GM18508 (cell line): ENCODE data around the gene GLRX.
A peak's percentile ranks its signal among the peaks of the same experiment; 100 is the strongest.
"Not testable (repeated sequence)": the region's sequence is repeated elsewhere in the genome, so short reads cannot be mapped to it uniquely, and the experiment has no call there.

ENCODE experiments used
- ATAC-seq: cut with Tn5 transposase; IDR thresholded peaks from one replicate; pipeline ENCODE4 v1.9.1; 2021; ENCODE audit warnings: moderate number of reproducible peaks; ENCODE audit not compliant: insufficient read depth, unreplicated experiment

The GLRX gene

GRCh38 chr5:95853490-95853889 is 31.0 kb upstream of the GLRX start:
- no peak for ATAC-seq

DNA sequence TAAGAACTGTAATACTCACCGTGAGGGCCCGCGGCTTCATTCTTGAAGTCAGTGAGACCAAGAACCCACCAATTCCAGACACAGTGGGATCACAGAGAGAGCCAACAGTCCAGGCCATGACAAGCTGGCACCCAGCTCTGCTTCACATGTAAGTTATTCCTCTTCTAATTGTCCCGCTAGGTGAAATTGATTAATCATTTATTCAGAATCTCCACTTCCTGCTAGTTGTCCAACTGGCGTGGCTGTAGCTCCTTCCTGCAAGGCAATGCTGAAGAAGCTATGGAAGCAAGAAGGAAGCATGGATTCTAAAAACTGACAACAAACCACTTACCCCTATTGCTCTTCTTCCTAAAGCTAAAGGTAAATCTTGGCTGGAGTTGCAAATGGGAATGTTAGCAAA is 30.0 kb upstream of the GLRX start:
- ATAC-seq = no peak

DNA sequence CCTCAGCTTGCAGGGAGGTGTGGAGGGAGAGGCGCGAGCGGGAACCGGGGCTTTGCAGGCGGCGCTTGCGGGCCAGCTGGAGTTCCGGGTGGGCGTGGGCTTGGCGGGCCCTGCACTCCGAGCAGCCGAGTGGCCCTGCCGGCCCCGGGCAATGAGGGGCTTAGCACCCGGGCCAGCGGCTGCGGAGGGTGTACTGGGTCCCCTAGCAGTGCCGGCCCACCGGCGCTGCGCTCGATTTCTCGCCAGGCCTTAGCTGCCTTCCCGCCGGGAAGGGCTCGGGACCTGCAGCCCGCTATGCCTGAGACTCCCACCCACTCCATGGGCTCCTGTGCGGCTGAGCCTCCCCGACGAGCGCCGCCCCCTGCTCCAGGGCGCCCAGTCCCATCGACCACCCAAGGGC is 28.6 kb upstream of the GLRX start:
- not testable (repeated sequence) for ATAC-seq

- no peak for ATAC-seq
Measured at GRCh38 chr5:95850391-95850894, 27.9 kb upstream of the GLRX start.

GRCh38 chr5:95848701-95849100 is 26.2 kb upstream of the GLRX start:
- no peak for ATAC-seq

DNA sequence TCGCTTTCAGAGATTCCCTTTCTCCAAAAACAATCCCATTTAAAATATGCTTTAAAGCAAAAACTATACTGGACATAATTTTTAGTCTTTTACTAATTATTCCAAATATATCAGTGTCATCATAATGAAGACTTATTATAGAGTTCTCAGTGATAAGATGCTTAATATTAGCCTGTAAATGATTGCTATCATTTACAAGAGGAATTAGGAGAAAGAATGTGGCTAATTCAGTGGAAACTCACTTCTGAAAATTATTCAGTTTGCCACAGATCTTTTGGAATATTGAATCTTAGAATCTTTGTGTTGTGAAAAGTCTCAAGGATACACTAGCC is 24.7 kb upstream of the GLRX start:
- no peak for ATAC-seq

- ATAC-seq = peak; percentile 46
Measured at GRCh38 chr5:95846554-95847260, 24.2 kb upstream of the GLRX start.

DNA sequence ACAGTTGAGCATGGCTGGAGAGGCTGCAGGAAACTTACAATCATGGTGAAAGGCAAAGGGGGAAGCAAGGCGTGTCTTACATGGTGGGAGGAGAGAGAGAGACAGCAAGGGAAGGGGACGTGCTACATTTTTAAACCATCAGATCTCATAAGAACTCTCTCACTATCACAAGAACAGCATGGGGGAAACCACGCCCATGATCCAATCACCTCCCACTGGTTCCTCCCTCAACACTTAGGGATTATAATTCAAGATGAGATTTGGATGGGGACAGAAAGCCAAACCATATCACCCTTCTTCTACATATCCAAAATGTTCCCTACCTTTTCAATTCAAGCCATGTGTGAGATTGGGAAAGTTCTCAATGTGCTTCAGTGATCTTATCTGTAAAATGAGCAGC is 22.9 kb upstream of the GLRX start:
- no peak for ATAC-seq

- no peak for ATAC-seq
Measured at GRCh38 chr5:95843733-95844223, 21.3 kb upstream of the GLRX start.

- ATAC-seq = peak; percentile 89
Measured at GRCh38 chr5:95842854-95843544, 20.5 kb upstream of the GLRX start.

DNA sequence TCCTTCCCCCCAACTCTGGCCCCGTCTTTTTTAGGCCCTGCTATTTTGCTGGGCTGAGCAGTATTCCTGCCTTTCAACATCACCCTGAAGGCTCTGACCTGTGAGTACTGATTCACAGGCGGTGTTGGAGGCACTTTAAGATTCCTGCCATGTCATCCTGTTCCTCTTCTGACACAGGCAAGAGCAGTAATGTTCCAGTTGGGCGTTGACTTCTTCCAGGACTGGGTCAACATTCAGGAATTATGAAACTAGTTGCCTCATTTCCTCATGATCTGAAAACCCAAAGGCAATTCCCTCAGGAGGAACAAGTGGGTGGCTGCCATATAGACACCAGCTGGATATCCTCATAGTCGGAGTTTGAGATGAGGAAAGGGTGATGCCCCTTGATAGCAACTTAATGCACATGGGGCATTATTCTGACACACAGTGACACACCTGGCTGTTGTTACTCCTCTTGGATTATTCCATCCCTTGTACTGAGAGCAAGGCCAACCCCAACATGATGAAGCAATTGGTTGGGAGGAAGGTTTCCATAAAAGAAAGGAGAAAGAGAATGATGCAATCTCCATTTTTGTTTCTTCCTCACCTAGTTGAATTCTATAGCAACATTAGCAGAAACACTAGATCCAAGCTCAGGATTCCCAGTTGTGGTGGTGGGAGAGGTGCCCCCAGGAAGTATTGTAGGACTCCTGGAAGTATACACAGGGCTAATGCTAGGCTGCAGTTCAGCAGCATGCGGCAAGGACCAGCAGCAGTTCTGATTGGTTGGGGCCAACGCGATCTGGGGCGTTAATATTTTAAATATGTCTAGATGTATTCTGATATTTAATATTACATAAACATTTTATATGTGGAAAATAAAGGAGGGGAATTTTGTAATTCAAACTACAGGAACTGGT is 19.6 kb upstream of the GLRX start:
- no peak for ATAC-seq

GRCh38 chr5:95840956-95841705 is 18.6 kb upstream of the GLRX start:
- ATAC-seq = no peak

GRCh38 chr5:95839658-95840057 is 17.1 kb upstream of the GLRX start:
- no peak for ATAC-seq

DNA sequence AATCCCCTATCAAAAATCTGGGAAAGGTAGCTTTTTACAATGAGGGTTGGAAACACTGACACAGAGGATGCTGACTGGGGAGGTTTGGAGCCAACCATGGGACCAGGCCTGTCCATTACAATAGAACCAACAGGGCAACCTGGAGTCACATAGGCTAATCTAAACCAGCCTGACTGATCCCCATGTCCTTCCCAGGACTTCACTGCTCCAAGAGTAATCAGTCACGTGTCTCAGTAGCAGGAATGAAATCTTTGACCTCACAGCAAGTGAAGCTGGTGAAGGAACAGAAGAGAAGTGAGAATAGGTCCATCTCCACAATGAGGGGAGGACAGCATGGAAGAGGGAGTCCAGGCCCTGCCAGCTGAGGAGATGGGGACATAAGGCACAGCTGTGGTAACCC is 16.0 kb upstream of the GLRX start:
- ATAC-seq = no peak

DNA sequence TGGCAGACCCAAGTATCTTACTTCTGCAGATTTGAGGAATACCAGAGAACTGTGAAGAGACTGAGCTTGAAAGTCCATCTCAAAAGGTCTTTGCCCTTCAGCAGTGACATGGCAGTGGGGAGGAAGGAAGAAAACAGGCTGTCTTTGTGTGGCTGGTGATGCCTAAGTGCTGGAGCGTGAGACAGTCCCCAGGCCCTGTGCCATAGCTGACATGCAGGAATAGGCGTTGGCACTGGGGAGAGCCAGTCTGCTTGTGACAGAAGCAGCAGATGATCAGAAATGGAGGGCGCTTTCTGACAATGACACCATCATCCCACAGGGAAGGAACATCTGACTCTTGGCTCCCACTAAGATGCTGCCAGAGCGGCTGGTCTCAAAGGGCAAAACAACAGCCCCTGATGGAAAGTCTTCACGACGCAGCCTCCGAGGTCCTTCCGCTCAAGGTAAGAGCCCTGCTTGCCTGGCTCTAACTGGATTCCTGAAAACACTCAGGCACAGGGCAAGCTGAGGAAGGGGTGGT is 15.5 kb upstream of the GLRX start:
- no peak for ATAC-seq

- ATAC-seq = no peak
Measured at GRCh38 chr5:95837492-95837891, 15.0 kb upstream of the GLRX start.

DNA sequence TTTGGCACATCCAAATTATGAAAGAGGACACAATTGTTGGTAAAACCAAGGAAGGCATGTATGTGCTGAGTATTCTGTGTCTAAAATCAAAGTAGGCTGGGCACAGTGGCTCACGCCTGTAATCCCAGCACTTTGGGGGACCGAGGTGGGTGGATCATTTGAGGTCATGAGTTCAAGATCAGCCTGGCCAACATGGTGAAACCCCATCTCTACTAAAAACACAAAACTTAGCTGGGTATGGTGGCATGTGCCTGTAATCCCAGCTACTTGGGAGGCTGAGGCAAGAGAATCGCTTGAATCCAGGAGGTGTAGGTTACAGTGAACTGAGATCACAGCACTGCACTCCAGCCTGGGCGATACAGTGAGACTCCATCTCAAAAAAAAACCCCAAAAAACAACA is 14.4 kb upstream of the GLRX start:
- not testable (repeated sequence) for ATAC-seq

- no peak for ATAC-seq
Measured at GRCh38 chr5:95836544-95836943, 14.0 kb upstream of the GLRX start.

DNA sequence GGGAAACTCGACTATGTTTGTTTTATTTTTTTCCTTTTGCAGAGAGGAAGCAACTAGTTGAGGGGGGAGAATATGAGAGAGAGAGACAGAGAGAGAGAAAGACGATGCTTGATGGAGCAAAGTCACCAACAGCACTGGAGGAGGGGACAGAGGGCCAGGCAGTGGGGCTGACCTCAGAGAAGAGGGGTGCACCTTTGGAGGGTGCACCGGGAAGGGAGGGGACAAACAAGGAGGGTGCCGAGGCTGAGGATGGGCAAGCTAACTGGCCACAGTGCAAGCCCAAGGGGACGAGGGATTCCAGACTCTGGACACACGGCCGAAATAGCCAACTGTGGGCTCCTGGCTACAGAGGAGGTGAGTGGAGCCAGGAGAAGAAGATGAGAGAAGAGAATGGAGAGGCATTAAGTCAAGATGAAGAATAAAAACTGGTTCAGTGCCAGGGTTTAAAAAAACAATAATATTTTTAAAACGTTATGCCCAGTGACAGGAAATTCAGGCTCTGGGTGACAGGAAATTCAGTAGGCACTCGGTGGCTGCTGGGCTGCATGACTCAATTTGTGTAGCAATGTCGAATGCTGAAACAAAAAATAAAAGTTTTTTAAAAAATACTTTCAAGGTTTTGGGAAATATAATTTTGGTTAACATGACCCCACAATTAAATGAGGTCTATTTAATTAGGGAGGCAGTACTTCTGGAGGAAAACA is 13.3 kb upstream of the GLRX start:
- ATAC-seq = no peak
